Measurements from ENCODE around the gene PTPRR.

PTPRR gene

GRCh38 chr12:70643939-70644338 is 276.6 kb downstream of the PTPRR start:
- DNase-seq (ENCODE audit: low read depth) = no peak

- DNase-seq (ENCODE audit: low read depth) = no peak
These were observed 278.8 kb downstream of the PTPRR start for GRCh38 chr12:70641691-70642090.

- DNase-seq (ENCODE audit: low read depth) = no peak
These were observed 279.6 kb downstream of the PTPRR start for GRCh38 chr12:70640901-70641300.

GRCh38 chr12:70639535-70639934 is 281.0 kb downstream of the PTPRR start:
- no peak for DNase-seq (ENCODE audit: low read depth)

- DNase-seq (ENCODE audit: low read depth) = no peak
These were observed 281.7 kb downstream of the PTPRR start for GRCh38 chr12:70638639-70639360.

GRCh38 chr12:70637303-70638085 is 283.0 kb downstream of the PTPRR start, which contains the start of gene PTPRB:
Gene PTPRB (minus strand): TSS chr12:70637429. CDS start chr12:70637395, 34 bp downstream.
- no peak for DNase-seq (ENCODE audit: low read depth)

GRCh38 chr12:70635755-70636154 is 284.8 kb downstream of the PTPRR start:
- DNase-seq (ENCODE audit: low read depth) = no peak

- DNase-seq (ENCODE audit: low read depth) = no peak
These were observed 291.6 kb downstream of the PTPRR start for GRCh38 chr12:70628701-70629480.

- no peak for DNase-seq (ENCODE audit: low read depth)
These were observed 292.9 kb downstream of the PTPRR start for GRCh38 chr12:70627677-70628076.

GRCh38 chr12:70626180-70626579 is 294.4 kb downstream of the PTPRR start:
- DNase-seq (ENCODE audit: low read depth) = no peak

GRCh38 chr12:70619471-70620152 is 300.9 kb downstream of the PTPRR start:
- DNase-seq (ENCODE audit: low read depth) = no peak

GRCh38 chr12:70618371-70618770 is 302.2 kb downstream of the PTPRR start:
- no peak for DNase-seq (ENCODE audit: low read depth)

- no peak for DNase-seq (ENCODE audit: low read depth)
These were observed 303.1 kb downstream of the PTPRR start for GRCh38 chr12:70617450-70617849.

- no peak for DNase-seq (ENCODE audit: low read depth)
These were observed 305.2 kb downstream of the PTPRR start for GRCh38 chr12:70615174-70615866.

- DNase-seq (ENCODE audit: low read depth) = no peak
These were observed 310.6 kb downstream of the PTPRR start for GRCh38 chr12:70609739-70610491.

GRCh38 chr12:70609203-70609602 is 311.3 kb downstream of the PTPRR start:
- no peak for DNase-seq (ENCODE audit: low read depth)

GRCh38 chr12:70608184-70608583 is 312.4 kb downstream of the PTPRR start:
- DNase-seq (ENCODE audit: low read depth) = no peak

- DNase-seq (ENCODE audit: low read depth) = no peak
These were observed 313.4 kb downstream of the PTPRR start for GRCh38 chr12:70607107-70607506.

GRCh38 chr12:70605976-70606375 is 314.6 kb downstream of the PTPRR start:
- no peak for DNase-seq (ENCODE audit: low read depth)

GRCh38 chr12:70604662-70605061 is 315.9 kb downstream of the PTPRR start:
- no peak for DNase-seq (ENCODE audit: low read depth)

GRCh38 chr12:70603044-70603443 is 317.5 kb downstream of the PTPRR start:
- DNase-seq (ENCODE audit: low read depth) = no peak

All from GM04503 (cell line).